WTC11 (cell line): ENCODE data around the gene ARL4C. TPM values are rescaled to one million over a fixed set of nuclear protein-coding genes. Genes with fewer than 3 reads are reported as not detected.

Experiments used
- ATAC-seq: fragments of 200-7000 bp; cut with Tn5 transposase; 2 replicates; pipeline ENCODE4 v1.10.0; 2021; ENCODE audit warnings: mild to moderate bottlenecking, moderate library complexity
- CTCF ChIA-PET: fragments of 300-600 bp; sonication (Branson Sonifier 250); formaldehyde crosslinking; loops from one replicate; lab custom pipeline; 2021; ENCODE audit warnings: antibody characterized with exemption; lab: Charles Lee
- POLR2A ChIA-PET: fragments of 350-600 bp; sonication (Branson Sonifier 250); formaldehyde crosslinking; loops from one replicate; lab custom pipeline; 2021; ENCODE audit warnings: antibody characterized with exemption; lab: Charles Lee
- DNase-seq: peaks from one replicate; pipeline ENCODE4 v3.0.0; 2021; ENCODE audit warnings: low spot score
- H3K27ac Mint-ChIP-seq: 2 replicates; pipeline ENCODE4 v1.8.0; 2021; ENCODE audit warnings: mixed read lengths
- H3K27me3 Mint-ChIP-seq: 2 replicates; pipeline ENCODE4 v1.8.0; 2021; ENCODE audit warnings: low read depth, mild to moderate bottlenecking, moderate library complexity, mixed read lengths
- H3K36me3 Mint-ChIP-seq: 2 replicates; pipeline ENCODE4 v1.8.0; 2021; ENCODE audit warnings: mixed read lengths
- H3K4me1 Mint-ChIP-seq: 2 replicates; pipeline ENCODE4 v1.8.0; 2022; ENCODE audit warnings: mixed read lengths
- H3K4me3 Mint-ChIP-seq: 2 replicates; pipeline ENCODE4 v1.8.0; 2021; ENCODE audit warnings: mild to moderate bottlenecking, moderate library complexity, mixed read lengths
- H3K9me3 Mint-ChIP-seq: 2 replicates; pipeline ENCODE4 v1.8.0; 2021; ENCODE audit warnings: mixed read lengths
- AR ChIP-seq: fragments of 250-450 bp; sonication (Bioruptor Pico); IDR thresholded peaks from 2 replicates; pipeline ENCODE4 v1.9.0; 2021; ENCODE audit warnings: mild to moderate bottlenecking
- E2F4 ChIP-seq: sonication (generic); formaldehyde crosslinking; IDR thresholded peaks from 2 replicates; pipeline ENCODE4 v1.8.1; 2022; ENCODE audit warnings: low read depth, mild to moderate bottlenecking, moderate library complexity, missing genetic modification reagents, borderline replicate concordance
- ETV6 ChIP-seq: sonication (generic); formaldehyde crosslinking; IDR thresholded peaks from 2 replicates; pipeline ENCODE4 v1.8.1; 2022; ENCODE audit warnings: mild to moderate bottlenecking, missing genetic modification reagents
- FOXJ3 ChIP-seq: sonication (generic); formaldehyde crosslinking; IDR thresholded peaks from 2 replicates; pipeline ENCODE4 v1.9.0; 2021; ENCODE audit warnings: missing genetic modification reagents, mild to moderate bottlenecking, borderline replicate concordance
- FOXK1 ChIP-seq: sonication (generic); formaldehyde crosslinking; IDR thresholded peaks from 2 replicates; pipeline ENCODE4 v1.8.0; 2022; ENCODE audit warnings: mild to moderate bottlenecking, moderate library complexity, missing genetic modification reagents
- FOXP4 ChIP-seq: sonication (generic); formaldehyde crosslinking; IDR thresholded peaks from 2 replicates; pipeline ENCODE4 v1.8.0; 2022; ENCODE audit warnings: mild to moderate bottlenecking, missing genetic modification reagents
- HMGA2 ChIP-seq: fragments of 250-450 bp; sonication (Bioruptor Pico); IDR thresholded peaks from 2 replicates; pipeline ENCODE4 v1.4.0; 2021; ENCODE audit warnings: mild to moderate bottlenecking, moderate library complexity
- IRF1 ChIP-seq: sonication (generic); formaldehyde crosslinking; IDR thresholded peaks from 2 replicates; pipeline ENCODE4 v1.8.0; 2023; ENCODE audit warnings: missing genetic modification reagents
- KAT7 ChIP-seq: sonication (generic); formaldehyde crosslinking; IDR thresholded peaks from 2 replicates; pipeline ENCODE4 v1.8.1; 2023; ENCODE audit warnings: missing genetic modification reagents, mild to moderate bottlenecking, borderline replicate concordance
- MAX ChIP-seq: sonication (generic); formaldehyde crosslinking; IDR thresholded peaks from 2 replicates; pipeline ENCODE4 v1.8.0; 2022; ENCODE audit warnings: mild to moderate bottlenecking, missing genetic modification reagents
- NR3C1 ChIP-seq: sonication (generic); formaldehyde crosslinking; conservative IDR thresholded peaks from 2 replicates; pipeline ENCODE4 v1.8.1; 2023; ENCODE audit warnings: low read depth, mild to moderate bottlenecking, missing genetic modification reagents
- OVOL2 ChIP-seq: fragments of 250-450 bp; sonication (Bioruptor Pico); IDR thresholded peaks from 2 replicates; pipeline ENCODE4 v1.9.0; 2021; ENCODE audit warnings: mild to moderate bottlenecking, borderline replicate concordance
- STAT6 ChIP-seq: sonication (generic); formaldehyde crosslinking; conservative IDR thresholded peaks from 2 replicates; pipeline ENCODE4 v1.8.1; 2023; ENCODE audit warnings: mild to moderate bottlenecking, low read depth, missing genetic modification reagents, moderate library complexity
- TP53 ChIP-seq: sonication (generic); formaldehyde crosslinking; IDR thresholded peaks from 2 replicates; pipeline ENCODE4 v1.8.1; 2023; ENCODE audit warnings: mild to moderate bottlenecking, missing genetic modification reagents
- ZBTB21 ChIP-seq: sonication (generic); formaldehyde crosslinking; IDR thresholded peaks from 2 replicates; pipeline ENCODE4 v1.8.1; 2023; ENCODE audit warnings: mild to moderate bottlenecking, missing genetic modification reagents, borderline replicate concordance
- ZMAT4 ChIP-seq: fragments of 250-450 bp; sonication (Bioruptor Pico); IDR thresholded peaks from 2 replicates; pipeline ENCODE4 v1.9.0; 2021; ENCODE audit warnings: mild to moderate bottlenecking
- ZNF263 ChIP-seq: sonication (generic); formaldehyde crosslinking; IDR thresholded peaks from 2 replicates; pipeline ENCODE4 v1.8.1; 2022; ENCODE audit warnings: low read depth, mild to moderate bottlenecking, moderate library complexity, missing genetic modification reagents
- ZNF281 ChIP-seq: sonication (generic); formaldehyde crosslinking; IDR thresholded peaks from 2 replicates; pipeline ENCODE4 v1.8.0; 2023; ENCODE audit warnings: mild to moderate bottlenecking, missing genetic modification reagents
- total RNA-seq: library from RNA; stranded (reverse); gene quantifications from 3 replicates; pipeline ENCODE4 v1.2.3, GENCODE V29; 2021

Gene ARL4C
- total RNA-seq, 1 experiment from 2014 or later: 10.6 TPM

- H3K9me3 Mint-ChIP-seq: peaks cover 4% of the 10 kb centered on the region; the same call in 1 of the 2 replicates
- ChIA-PET CTCF (interaction anchor here (0.7 to 2.2 kb wide), 4 partner anchors 49 to 1056 kb away, joined by 3 to 6 read pairs (median 4); partner anchors contain the start of gene ARL4C), POLR2A (interaction anchor here (0.6 to 0.9 kb wide), 2 partner anchors 23 to 47 kb away, joined by 4 to 7 read pairs; no protein-coding TSS in a partner anchor)
- no peaks in the 10 kb centered on the region for H3K36me3 Mint-ChIP-seq
- H3K27ac Mint-ChIP-seq: peak overlapping the region; percentile 75
- H3K4me3 Mint-ChIP-seq: no peak overlapping the region
- DNase-seq (no peak), ATAC-seq (peak; percentile 59)
- TF ChIP-seq FOXK1 (CRISPR knock-in tag) (no peak), NR3C1 (no peak), OVOL2 (no peak), E2F4 (CRISPR knock-in tag) (no peak), HMGA2 (CRISPR knock-in tag) (no peak), KAT7 (no peak), MAX (CRISPR knock-in tag) (no peak)
- peaks cover 40% of the 10 kb centered on the region for H3K4me1 Mint-ChIP-seq
- H3K27me3 Mint-ChIP-seq: peaks cover 34% of the 10 kb centered on the region
These were observed 48.2 kb downstream of the ARL4C start for GRCh38 chr2:234448506-234449184.

GRCh38 chr2:234447963-234448362, 48.9 kb downstream of the ARL4C start:
- Mint-ChIP-seq H3K9me3 (peaks cover 2% of the 10 kb centered on the region; the same call in 1 of the 2 replicates), H3K36me3 (no peaks in the 10 kb centered on the region), H3K27me3 (peaks cover 37% of the 10 kb centered on the region), H3K4me1 (peaks cover 38% of the 10 kb centered on the region), H3K4me3 (no peak overlapping the region), H3K27ac (no peak overlapping the region)
- ChIA-PET POLR2A (interaction anchor here (0.9 kb wide), 1 partner anchor 48 kb away, joined by 4 read pairs; no protein-coding TSS in a partner anchor), CTCF (interaction anchor here (0.7 to 2.2 kb wide), 2 partner anchors 154 to 1057 kb away, joined by 3 to 6 read pairs; no protein-coding TSS in a partner anchor)
- ATAC-seq: no peak
- DNase-seq: no peak
- no peak for TF ChIP-seq AR (CRISPR knock-in tag)
- no peak for TF ChIP-seq ZNF263 (CRISPR knock-in tag)
- no peak for TF ChIP-seq FOXP4 (CRISPR knock-in tag)
- TF ChIP-seq IRF1 (CRISPR knock-in tag): no peak
- TF ChIP-seq TP53 (CRISPR knock-in tag): no peak
- no peak for TF ChIP-seq NR3C1
- no peak for TF ChIP-seq FOXJ3
- no peak for TF ChIP-seq ZBTB21 (CRISPR knock-in tag)
- TF ChIP-seq STAT6: no peak
- no peak for TF ChIP-seq ZMAT4 (CRISPR knock-in tag)
- no peak for TF ChIP-seq ETV6 (CRISPR knock-in tag)
- TF ChIP-seq ZNF281: no peak
- no peak for TF ChIP-seq HMGA2 (CRISPR knock-in tag)
